Parathyroid adenoma (tissue), 2 donors: Measurements from ENCODE around the gene SYNM.
"Not testable (repeated sequence)": the region's sequence is repeated elsewhere in the genome, so short reads cannot be mapped to it uniquely, and the experiment has no call there.

Source experiments
- H2AFZ ChIP-seq: fragments of 300-600 bp; sonication (generic); one replicate; pipeline ENCODE4 v1.7.0; 2017; ENCODE audit warnings: antibody characterized with exemption, mild to moderate bottlenecking
- H3K27ac ChIP-seq: fragments of 300-600 bp; sonication (generic); one replicate; pipeline ENCODE4 v1.7.0; 2017
- H3K27me3 ChIP-seq: fragments of 300-600 bp; sonication (generic); one replicate; pipeline ENCODE4 v1.7.0; 2017; ENCODE audit warnings: low read length; ENCODE audit not compliant: control insufficient read depth, insufficient read depth
- H3K36me3 ChIP-seq: fragments of 300-600 bp; sonication (generic); one replicate; pipeline ENCODE4 v1.7.0; 2017; ENCODE audit warnings: low read length; ENCODE audit not compliant: control insufficient read depth, insufficient read depth
- H3K4me1 ChIP-seq: fragments of 300-600 bp; sonication (generic); one replicate; pipeline ENCODE4 v1.7.0; 2017; ENCODE audit warnings: control low read depth
- H3K4me2 ChIP-seq: fragments of 300-600 bp; sonication (generic); one replicate; pipeline ENCODE4 v1.7.0; 2017; ENCODE audit warnings: low read length
- H3K4me3 ChIP-seq: fragments of 300-600 bp; sonication (generic); one replicate; pipeline ENCODE4 v1.7.0; 2017; ENCODE audit warnings: low read depth, low read length
- H3K79me2 ChIP-seq: fragments of 300-600 bp; sonication (generic); one replicate; pipeline ENCODE4 v1.7.0; 2017; ENCODE audit warnings: control low read depth
- H3K9ac ChIP-seq: fragments of 300-600 bp; sonication (generic); one replicate; pipeline ENCODE4 v1.7.0; 2017; ENCODE audit warnings: mild to moderate bottlenecking
- H3K9me3 ChIP-seq: fragments of 300-600 bp; sonication (generic); one replicate; pipeline ENCODE4 v1.7.0; 2017; ENCODE audit warnings: low read length; ENCODE audit not compliant: control insufficient read depth
- TF ChIP-seq, protein P1 (sequence below): fragments of 300-600 bp; sonication (generic); IDR thresholded peaks from one replicate; pipeline ENCODE4 v1.7.0; 2017; ENCODE audit warnings: antibody characterized with exemption, mild to moderate bottlenecking
- donor health status: primary hyperparathyroidism.

The SYNM gene

DNA sequence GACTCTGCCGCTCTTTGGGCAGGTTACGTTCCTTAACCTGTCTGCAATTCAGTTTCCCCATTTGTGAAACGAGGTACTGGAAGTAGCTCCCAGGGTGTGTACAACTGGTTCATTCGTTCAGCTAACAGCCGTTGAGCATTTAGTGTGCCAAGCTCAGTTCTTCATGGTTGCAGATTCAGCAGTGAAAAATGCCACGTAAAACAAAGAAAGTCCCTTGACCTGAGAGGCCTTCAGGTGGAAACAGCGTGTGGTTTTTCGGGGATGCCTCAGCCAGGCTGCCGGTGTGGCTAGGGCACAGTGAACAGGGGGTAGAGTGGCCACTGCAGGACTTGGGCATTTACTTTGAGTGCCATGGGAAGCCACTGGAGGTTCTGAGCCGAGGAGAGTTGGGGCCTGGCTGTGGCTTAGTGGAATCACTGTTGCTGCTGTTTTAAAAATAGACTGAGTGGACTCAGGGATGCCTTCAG, 4.7 kb downstream of the SYNM start:
- Histone ChIP-seq H3K4me1 (peaks cover 2% of the 10 kb centered on the region), H3K4me3 (no peak overlapping the region), H3K9ac (no peak overlapping the region), H2AFZ (no peak overlapping the region), H3K36me3 (no peaks in the 10 kb centered on the region), H3K4me2 (no peak overlapping the region), H3K27ac (no peak overlapping the region), H3K79me2 (peaks cover 9% of the 10 kb centered on the region), H3K27me3 (no peaks in the 10 kb centered on the region), H3K9me3 (no peaks in the 10 kb centered on the region)
- TF ChIP-seq, protein P1, sequence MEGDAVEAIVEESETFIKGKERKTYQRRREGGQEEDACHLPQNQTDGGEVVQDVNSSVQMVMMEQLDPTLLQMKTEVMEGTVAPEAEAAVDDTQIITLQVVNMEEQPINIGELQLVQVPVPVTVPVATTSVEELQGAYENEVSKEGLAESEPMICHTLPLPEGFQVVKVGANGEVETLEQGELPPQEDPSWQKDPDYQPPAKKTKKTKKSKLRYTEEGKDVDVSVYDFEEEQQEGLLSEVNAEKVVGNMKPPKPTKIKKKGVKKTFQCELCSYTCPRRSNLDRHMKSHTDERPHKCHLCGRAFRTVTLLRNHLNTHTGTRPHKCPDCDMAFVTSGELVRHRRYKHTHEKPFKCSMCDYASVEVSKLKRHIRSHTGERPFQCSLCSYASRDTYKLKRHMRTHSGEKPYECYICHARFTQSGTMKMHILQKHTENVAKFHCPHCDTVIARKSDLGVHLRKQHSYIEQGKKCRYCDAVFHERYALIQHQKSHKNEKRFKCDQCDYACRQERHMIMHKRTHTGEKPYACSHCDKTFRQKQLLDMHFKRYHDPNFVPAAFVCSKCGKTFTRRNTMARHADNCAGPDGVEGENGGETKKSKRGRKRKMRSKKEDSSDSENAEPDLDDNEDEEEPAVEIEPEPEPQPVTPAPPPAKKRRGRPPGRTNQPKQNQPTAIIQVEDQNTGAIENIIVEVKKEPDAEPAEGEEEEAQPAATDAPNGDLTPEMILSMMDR = no peak

DNA sequence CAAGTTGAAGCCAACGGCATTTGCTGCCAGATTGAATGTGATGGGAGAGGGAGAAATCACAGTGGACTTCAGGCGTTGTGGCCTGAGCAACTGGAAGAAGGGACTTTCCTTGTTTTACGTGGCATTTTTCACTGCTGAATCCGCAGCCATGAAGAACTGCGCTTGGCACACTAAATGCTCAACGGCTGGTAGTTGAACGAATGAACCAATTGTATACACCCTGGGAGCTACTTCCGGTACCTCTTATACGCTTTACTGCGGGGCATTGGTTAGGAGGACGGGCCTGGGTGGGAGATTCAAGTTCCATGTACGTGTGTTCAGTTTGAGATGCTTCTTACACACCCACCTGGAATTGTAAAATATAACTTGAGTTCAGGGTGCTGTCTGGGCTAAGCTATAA, 5.2 kb downstream of the SYNM start:
- Histone ChIP-seq H3K4me2 (no peak overlapping the region), H3K27ac (no peak overlapping the region), H3K79me2 (peaks cover 9% of the 10 kb centered on the region), H3K27me3 (no peaks in the 10 kb centered on the region), H3K9ac (no peak overlapping the region), H3K4me3 (no peak overlapping the region), H3K9me3 (no peaks in the 10 kb centered on the region), H2AFZ (no peak overlapping the region), H3K4me1 (peaks cover 2% of the 10 kb centered on the region), H3K36me3 (no peaks in the 10 kb centered on the region)
- TF ChIP-seq, protein P1 = no peak

DNA sequence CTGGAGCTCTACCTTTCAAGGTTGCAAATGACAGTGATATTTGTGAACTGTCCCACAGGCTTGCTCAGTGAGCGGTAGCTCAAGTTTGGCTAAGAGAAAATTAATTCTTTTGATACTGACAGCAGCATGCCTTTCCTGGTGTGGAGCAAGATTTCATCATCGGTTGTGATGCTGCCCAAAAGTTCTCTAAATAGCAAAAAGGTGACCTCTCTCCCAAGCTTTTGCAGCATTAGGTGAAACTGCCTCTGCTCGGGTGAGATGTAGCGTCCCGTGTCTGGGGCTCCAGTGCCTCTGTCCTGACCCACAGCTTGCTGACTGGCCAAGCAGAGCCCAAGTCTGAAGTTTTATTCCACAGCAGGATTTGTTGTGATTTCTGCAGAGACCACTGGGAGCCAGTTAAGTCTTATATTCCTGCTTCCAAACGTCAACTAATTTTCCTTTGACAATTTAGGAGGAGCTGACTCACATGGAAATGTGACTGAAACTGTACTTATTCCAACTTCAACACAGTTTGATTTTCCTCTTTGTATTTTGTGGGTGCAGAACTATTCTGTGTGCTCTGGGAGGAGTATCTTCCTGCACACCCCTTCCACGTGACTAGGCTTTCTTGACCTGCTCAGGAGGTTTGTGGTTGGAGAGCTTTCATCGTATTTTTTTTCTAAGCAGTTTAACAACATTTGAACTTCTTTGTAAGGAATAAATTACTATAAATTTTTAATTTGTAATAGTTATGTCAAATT, 5.9 kb downstream of the SYNM start:
- H2AFZ ChIP-seq = no peak overlapping the region
- H3K27me3 ChIP-seq = no peaks in the 10 kb centered on the region
- no peak overlapping the region for H3K4me3 ChIP-seq
- H3K9ac ChIP-seq = no peak overlapping the region
- H3K79me2 ChIP-seq = peaks cover 9% of the 10 kb centered on the region
- no peaks in the 10 kb centered on the region for H3K36me3 ChIP-seq
- H3K4me1 ChIP-seq = peaks cover 2% of the 10 kb centered on the region
- H3K27ac ChIP-seq = no peak overlapping the region
- H3K4me2 ChIP-seq = no peak overlapping the region
- H3K9me3 ChIP-seq = no peaks in the 10 kb centered on the region
- TF ChIP-seq, protein P1 = no peak

DNA sequence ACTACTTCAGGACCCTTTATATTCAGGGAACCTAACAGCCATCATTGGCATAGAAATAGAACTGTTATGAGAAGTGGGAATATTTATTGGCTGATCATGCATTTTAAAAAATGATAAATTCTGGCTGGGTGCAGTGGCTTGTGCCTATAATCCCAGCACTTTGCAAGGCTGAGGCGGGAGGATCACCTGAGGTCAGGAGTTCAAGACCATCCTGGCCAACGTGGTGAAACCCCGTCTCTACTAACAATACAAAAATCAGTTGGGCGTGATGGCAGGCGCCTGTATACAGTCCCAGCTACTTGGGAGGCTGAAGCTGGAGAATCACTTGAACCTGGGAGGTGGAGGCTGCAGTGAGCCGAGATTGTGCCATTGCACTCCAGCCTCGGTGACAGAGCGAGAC, 6.8 kb downstream of the SYNM start:
- not testable (repeated sequence) for H3K9me3 ChIP-seq, H3K79me2 ChIP-seq, H3K27me3 ChIP-seq, H3K4me2 ChIP-seq, H3K4me1 ChIP-seq, H2AFZ ChIP-seq, H3K27ac ChIP-seq, H3K4me3 ChIP-seq, H3K9ac ChIP-seq, H3K36me3 ChIP-seq

DNA sequence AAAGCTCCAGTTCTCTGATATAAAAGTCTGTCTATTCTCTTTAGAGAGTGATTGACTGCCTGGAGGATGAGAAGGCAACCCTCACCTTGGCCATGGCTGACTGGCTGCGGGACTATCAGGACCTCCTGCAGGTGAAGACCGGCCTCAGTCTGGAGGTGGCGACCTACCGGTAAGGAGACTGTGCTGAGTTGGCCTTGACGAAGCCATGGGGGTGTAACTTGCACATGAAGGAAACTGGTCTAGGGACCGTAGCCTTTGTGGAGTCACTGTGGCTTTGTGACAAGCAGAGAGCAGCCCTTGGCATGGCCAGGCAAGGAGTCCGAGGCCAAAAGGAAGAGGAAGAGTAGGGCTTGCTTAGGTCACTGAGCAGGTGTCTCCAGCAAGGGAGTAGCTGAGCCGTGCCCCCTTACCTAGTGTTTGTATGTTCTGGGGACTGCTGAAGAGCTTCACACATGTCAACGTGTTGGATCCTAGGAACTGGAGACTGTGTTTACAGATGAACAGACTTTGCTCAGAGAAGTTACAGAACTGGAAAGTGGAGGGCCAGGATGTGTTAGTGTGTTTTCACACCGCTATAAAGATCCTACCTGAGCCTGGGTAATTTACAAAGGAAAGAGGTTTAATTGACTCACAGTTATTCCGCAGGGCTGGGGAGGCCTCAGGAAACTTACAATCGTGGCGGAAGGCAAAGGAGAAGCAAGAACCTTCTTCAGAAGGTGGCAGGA, 8.8 kb downstream of the SYNM start:
- Histone ChIP-seq H2AFZ (no peak overlapping the region), H3K4me1 (no peaks in the 10 kb centered on the region), H3K27ac (no peak overlapping the region), H3K4me3 (no peak overlapping the region), H3K36me3 (no peaks in the 10 kb centered on the region), H3K9me3 (no peaks in the 10 kb centered on the region), H3K27me3 (no peaks in the 10 kb centered on the region), H3K9ac (no peak overlapping the region), H3K4me2 (no peak overlapping the region), H3K79me2 (peaks cover 3% of the 10 kb centered on the region)
- TF ChIP-seq, protein P1 = no peak
